Ascending aorta (tissue), 2 donors: ENCODE data around the gene RALGPS1. TPM values are rescaled to one million over a fixed set of nuclear protein-coding genes. Genes with fewer than 3 reads are reported as not detected.
"Not testable (repeated sequence)": the region's sequence is repeated elsewhere in the genome, so short reads cannot be mapped to it uniquely, and the experiment has no call there.

Experiments used
- DNase-seq, 2 donors: peaks; one replicate each; pipeline ENCODE4 v3.0.0-alpha.2; 2019; ENCODE audit warnings: low spot score in 2 of 2
- H3K27ac ChIP-seq, 2 donors: fragments of 200-600 bp; sonication (generic); one replicate each; pipeline ENCODE4 v1.5.1; 2016 to 2017; ENCODE audit warnings: mild to moderate bottlenecking in 1 of 2
- H3K27me3 ChIP-seq: fragments of 200-600 bp; sonication (generic); one replicate; pipeline ENCODE4 v1.5.1; 2017
- H3K36me3 ChIP-seq, 2 donors: fragments of 200-600 bp; sonication (generic); one replicate each; pipeline ENCODE4 v1.5.1; 2016
- H3K4me1 ChIP-seq, 2 donors: fragments of 200-600 bp; sonication (generic); one replicate each; pipeline ENCODE4 v1.5.1; 2016 to 2017; ENCODE audit warnings: mild to moderate bottlenecking in 1 of 2
- H3K4me3 ChIP-seq, 2 donors: fragments of 200-600 bp; sonication (generic); one replicate each; pipeline ENCODE4 v1.5.1; 2016 to 2017; ENCODE audit warnings: mild to moderate bottlenecking in 1 of 2
- H3K9me3 ChIP-seq, 2 donors: fragments of 200-600 bp; sonication (generic); one replicate each; pipeline ENCODE4 v1.5.1; 2016
- intact Hi-C: fragments of 100-400 bp; cut with DNase I; formaldehyde crosslinking; loops from one replicate; pipeline ENCODE4 v1.15.1; 2023
- total RNA-seq: library from RNA; depleted of rRNA; stranded (reverse); fragments of >200 nt; gene quantifications from one replicate; pipeline ENCODE4 v1.1.0, GENCODE V29; 2016
- TF ChIP-seq, protein P1 (sequence below), 3 experiments: fragments of 200-600 bp in 2 of 3; fragments of 450-650 bp in 1 of 3; sonication (generic) in 2 of 3; IDR thresholded peaks; one replicate each; pipeline ENCODE4 v1.5.1; 2016 to 2019; ENCODE audit warnings: antibody characterized with exemption in 3 of 3, mild to moderate bottlenecking in 1 of 3, moderate library complexity in 1 of 3

Gene RALGPS1
- total RNA-seq, 1 donor from 2014 or later = 9.8 TPM

DNA sequence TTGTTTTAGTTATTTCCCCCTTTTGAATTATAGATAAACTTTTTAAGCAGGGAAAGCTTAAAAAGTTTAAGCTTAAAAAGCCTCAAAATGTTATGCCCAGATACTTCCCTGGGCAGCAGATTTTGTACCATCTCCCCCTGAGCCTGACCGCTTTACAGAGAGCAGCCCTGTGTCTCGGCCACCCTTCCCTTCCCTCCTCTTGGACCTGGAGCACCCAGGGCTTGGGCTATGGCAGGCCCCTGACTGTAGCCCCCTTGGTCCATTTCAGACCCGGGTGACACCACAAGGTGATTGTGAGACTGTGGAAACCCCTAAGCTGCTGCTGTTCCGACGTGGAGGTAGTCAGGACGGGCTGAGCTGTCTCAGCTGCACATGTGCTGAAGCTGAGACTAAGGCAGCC, 97.7 kb downstream of the RALGPS1 start:
- Histone ChIP-seq H3K36me3 (no peaks in the 10 kb centered on the region), H3K4me3 (no peak overlapping the region), H3K27ac (no peak overlapping the region), H3K9me3 (no peaks in the 10 kb centered on the region), H3K27me3 (no peaks in the 10 kb centered on the region), H3K4me1 (no peaks in the 10 kb centered on the region)
- intact Hi-C loops = no loop called here
- TF ChIP-seq, protein P1, sequence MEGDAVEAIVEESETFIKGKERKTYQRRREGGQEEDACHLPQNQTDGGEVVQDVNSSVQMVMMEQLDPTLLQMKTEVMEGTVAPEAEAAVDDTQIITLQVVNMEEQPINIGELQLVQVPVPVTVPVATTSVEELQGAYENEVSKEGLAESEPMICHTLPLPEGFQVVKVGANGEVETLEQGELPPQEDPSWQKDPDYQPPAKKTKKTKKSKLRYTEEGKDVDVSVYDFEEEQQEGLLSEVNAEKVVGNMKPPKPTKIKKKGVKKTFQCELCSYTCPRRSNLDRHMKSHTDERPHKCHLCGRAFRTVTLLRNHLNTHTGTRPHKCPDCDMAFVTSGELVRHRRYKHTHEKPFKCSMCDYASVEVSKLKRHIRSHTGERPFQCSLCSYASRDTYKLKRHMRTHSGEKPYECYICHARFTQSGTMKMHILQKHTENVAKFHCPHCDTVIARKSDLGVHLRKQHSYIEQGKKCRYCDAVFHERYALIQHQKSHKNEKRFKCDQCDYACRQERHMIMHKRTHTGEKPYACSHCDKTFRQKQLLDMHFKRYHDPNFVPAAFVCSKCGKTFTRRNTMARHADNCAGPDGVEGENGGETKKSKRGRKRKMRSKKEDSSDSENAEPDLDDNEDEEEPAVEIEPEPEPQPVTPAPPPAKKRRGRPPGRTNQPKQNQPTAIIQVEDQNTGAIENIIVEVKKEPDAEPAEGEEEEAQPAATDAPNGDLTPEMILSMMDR (IDR thresholded peaks at IDR 0.05) = no peak
- DNase-seq = no peak

DNA sequence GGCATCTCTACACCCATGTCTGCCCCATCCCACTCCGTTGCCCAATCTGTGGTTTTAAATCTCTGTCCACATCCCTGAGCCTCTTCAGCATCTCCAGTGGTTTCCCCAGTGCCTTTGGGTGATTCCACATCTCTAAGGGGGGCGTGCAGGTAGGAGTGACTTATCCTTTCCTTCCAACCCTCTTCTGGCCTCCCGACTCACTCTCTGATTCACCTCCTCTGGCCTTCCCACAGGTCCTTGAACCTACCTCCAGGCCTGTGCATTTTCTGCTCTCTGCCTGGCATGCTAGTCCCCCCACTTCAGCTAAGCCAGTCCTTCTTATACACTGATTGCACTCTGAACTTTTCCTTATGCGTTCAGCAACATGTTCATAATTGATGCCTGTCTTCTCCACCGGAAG, 99.0 kb downstream of the RALGPS1 start:
- Histone ChIP-seq H3K27ac (no peak overlapping the region), H3K27me3 (no peaks in the 10 kb centered on the region), H3K4me3 (no peak overlapping the region), H3K4me1 (no peaks in the 10 kb centered on the region), H3K36me3 (no peaks in the 10 kb centered on the region), H3K9me3 (no peaks in the 10 kb centered on the region)
- TF ChIP-seq, protein P1 (IDR thresholded peaks at IDR 0.05) = no peak
- DNase-seq = no peak
- intact Hi-C loops = no loop called here

DNA sequence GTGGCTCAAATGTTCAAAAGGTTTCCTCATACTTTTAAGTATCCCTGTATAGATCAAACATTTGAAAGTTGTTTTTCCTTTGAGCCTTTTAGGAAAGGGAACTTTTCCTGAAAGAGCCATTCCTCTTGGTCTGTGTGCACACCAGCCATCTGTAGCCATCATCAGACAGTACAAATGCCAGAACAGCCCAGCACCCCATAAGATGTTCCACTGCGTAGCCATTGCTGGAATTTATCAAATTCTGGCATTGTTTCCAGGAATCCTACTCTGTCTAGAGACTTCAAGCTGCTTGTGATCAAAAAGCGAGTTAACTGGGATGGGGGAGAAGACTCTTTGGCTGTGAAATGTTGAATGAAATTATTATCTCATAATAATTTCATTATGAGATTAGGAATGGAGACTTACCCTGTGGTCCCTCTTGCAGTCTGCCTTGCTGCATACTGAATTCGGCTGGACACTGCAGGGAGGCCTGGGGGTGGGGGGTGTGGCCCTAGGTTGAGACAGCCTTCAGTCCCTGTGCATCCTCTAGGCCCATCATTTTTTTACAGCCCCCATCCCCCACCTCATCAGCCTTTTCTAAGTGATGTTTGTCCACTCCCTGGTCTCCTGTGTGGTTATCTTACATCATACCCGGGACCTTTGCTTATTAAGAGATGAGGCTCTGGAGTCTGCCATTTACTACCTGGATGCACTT, 99.8 kb downstream of the RALGPS1 start:
- Histone ChIP-seq H3K27me3 (no peaks in the 10 kb centered on the region), H3K27ac (no peak overlapping the region), H3K36me3 (no peaks in the 10 kb centered on the region), H3K4me1 (no peaks in the 10 kb centered on the region), H3K4me3 (no peak overlapping the region), H3K9me3 (no peaks in the 10 kb centered on the region)
- intact Hi-C loops = no loop called here
- DNase-seq = no peak
- TF ChIP-seq, protein P1 (IDR thresholded peaks at IDR 0.05) = no peak

DNA sequence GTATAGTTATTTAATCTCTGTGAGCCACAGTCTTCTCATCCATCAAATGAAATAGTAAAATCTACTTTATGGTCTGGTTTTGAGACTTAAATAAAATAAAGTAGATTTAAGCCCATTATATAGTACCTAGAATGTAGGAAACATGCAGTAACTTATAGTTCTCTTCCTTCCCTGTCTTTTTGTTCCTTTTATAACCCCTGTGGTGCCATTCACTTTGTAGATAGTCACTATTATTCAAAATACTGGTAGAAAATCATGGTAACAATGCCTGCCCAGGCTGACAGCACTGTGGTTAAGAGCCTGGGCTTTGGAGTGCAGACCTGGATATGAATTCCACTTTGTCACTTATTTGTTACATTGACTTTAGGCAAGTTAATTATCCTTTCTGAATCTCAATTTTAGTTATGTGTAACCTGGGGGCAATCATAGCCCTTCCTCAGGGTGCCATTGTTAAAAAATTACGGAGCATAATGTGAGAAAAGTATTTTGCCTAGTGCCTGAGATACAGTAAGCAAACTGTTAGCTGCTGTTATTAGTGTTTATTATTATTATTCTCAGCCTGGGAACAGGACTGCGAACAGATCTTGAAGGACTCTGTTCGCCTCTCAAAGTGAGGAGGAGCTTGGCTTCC, 100.4 kb downstream of the RALGPS1 start:
- H3K9me3 ChIP-seq = no peaks in the 10 kb centered on the region
- intact Hi-C loops = no loop called here
- DNase-seq = no peak
- H3K4me1 ChIP-seq = no peaks in the 10 kb centered on the region
- no peaks in the 10 kb centered on the region for H3K27me3 ChIP-seq
- H3K4me3 ChIP-seq = no peak overlapping the region
- no peaks in the 10 kb centered on the region for H3K36me3 ChIP-seq
- H3K27ac ChIP-seq = no peak overlapping the region
- TF ChIP-seq, protein P1 (IDR thresholded peaks at IDR 0.05) = no peak

DNA sequence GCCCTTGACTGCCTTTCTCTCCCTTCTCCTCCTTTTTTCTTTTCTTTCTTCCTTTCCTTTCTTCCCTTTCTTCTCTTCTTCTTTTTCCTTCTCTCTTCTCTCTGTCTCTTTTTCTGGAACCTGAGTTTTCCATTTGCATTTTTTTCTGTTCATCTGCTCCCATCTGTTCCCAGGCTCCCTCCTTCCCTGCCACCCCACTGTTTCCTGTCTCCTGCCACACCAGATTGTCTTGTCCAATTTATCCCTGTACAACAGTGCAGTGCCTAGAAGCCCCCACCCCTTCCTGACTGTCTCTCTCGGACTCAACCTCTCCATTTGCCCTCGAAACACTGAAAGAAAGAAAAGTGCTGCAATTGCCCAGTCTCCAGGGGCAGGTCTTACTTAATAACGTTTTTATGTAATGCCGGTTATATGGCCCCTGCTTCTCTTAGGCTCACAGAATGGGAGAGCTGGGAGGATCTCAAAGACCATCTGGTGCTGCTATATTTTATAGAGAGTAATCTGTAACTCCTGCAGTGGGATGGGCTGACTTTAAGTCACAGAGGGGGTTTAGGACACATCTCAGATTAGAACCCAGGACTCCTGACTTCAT, 101.4 kb downstream of the RALGPS1 start:
- no peak for DNase-seq
- intact Hi-C loops = no loop called here
- Histone ChIP-seq H3K4me1 (no peaks in the 10 kb centered on the region), H3K9me3 (no peaks in the 10 kb centered on the region), H3K4me3 (no peak overlapping the region), H3K36me3 (no peaks in the 10 kb centered on the region), H3K27me3 (no peaks in the 10 kb centered on the region), H3K27ac (no peak overlapping the region)
- TF ChIP-seq, protein P1 (IDR thresholded peaks at IDR 0.05) = no peak

DNA sequence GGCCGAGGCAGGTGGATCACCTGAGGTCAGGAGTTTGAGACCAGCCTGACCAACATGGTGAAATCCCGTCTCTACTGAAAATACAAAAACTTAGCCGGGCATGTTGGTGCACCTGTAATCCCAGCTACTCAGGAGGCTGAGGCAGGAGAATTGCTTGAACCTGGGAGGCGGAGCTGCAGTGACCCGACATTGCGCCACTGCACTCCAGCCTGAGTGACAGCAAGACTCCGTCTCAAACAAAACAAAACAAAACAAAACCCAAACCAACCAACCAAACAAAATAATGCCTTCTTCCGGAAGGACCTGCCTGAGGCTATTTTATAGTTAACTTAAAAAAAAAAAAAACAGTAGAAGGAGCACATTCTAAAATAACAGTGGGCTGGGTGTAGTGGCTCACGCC, 103.4 kb downstream of the RALGPS1 start:
- DNase-seq, intact Hi-C loops: not testable (repeated sequence)

More for the DNA sequence above, 103.4 kb downstream of the RALGPS1 start:
- not testable (repeated sequence) for H3K9me3 ChIP-seq, H3K36me3 ChIP-seq, H3K27me3 ChIP-seq, H3K4me1 ChIP-seq, H3K27ac ChIP-seq, H3K4me3 ChIP-seq
